Peyer's patch (tissue), 4 donors: ENCODE measurements around the gene MED15.

Source experiments
- CTCF ChIP-seq, 6 experiments: fragments of 450-650 bp in 4 of 6; fragments of 200-600 bp in 2 of 6; sonication (generic) in 1 of 6; IDR thresholded peaks; one replicate each; pipeline ENCODE4 v1.5.1; 2017 to 2019; ENCODE audit warnings: antibody characterized with exemption in 6 of 6, mild to moderate bottlenecking in 3 of 6, moderate library complexity in 1 of 6
- POLR2A ChIP-seq, 2 donors: fragments of 450-650 bp; IDR thresholded peaks; one replicate each; pipeline ENCODE4 v1.5.1; 2017; ENCODE audit warnings: antibody characterized with exemption in 2 of 2, mild to moderate bottlenecking in 2 of 2, moderate library complexity in 2 of 2

GRCh38 chr22:20563941-20564371 is 56.5 kb downstream of the MED15 start:
- TF ChIP-seq CTCF (IDR thresholded peaks at IDR 0.05) (no peak), POLR2A (IDR thresholded peaks at IDR 0.05) (no peak)
